Astrocyte of the cerebellum (primary cell): ENCODE measurements around the gene C10orf95.
A peak's percentile ranks its signal among the peaks of the same experiment; 100 is the strongest.

ENCODE experiments used
- DNase-seq: peaks from one replicate; pipeline ENCODE4 v3.0.0-alpha.2; 2011; ENCODE audit warnings: low read depth
- H3K4me3 ChIP-seq: 2 replicates; pipeline ENCODE4 v1.5.1; 2011; ENCODE audit warnings: mild to moderate bottlenecking, low read depth, low read length, moderate library complexity
- CTCF ChIP-seq: IDR thresholded peaks from 2 replicates; pipeline ENCODE4 v1.5.1; 2012; ENCODE audit warnings: low read length, low read depth, moderate library complexity, mild to moderate bottlenecking; ENCODE audit errors: missing control alignments
- in situ Hi-C: cut with HindIII; loops from 2 replicates; pipeline ENCODE4 v1.10.0; 2017; ENCODE audit warnings: low sequenced_read_pairs

Gene C10orf95

GRCh38 chr10:102467971-102468438 lies 16.7 kb upstream of the C10orf95 start:
- in situ Hi-C loops: no loop called here
- no peak for DNase-seq
- no peak for TF ChIP-seq CTCF
- H3K4me3 ChIP-seq: no peak overlapping the region

- H3K4me3 ChIP-seq: no peak overlapping the region
- TF ChIP-seq CTCF: no peak
- in situ Hi-C loops: no loop called here
- no peak for DNase-seq
Observed at GRCh38 chr10:102467318-102467717, 16.0 kb upstream of the C10orf95 start.

GRCh38 chr10:102465466-102465865 lies 14.1 kb upstream of the C10orf95 start:
- no peak for TF ChIP-seq CTCF
- H3K4me3 ChIP-seq: no peak overlapping the region
- in situ Hi-C loops: no loop called here
- no peak for DNase-seq

GRCh38 chr10:102463983-102464382 lies 12.6 kb upstream of the C10orf95 start:
- H3K4me3 ChIP-seq: no peak overlapping the region
- DNase-seq: no peak
- no peak for TF ChIP-seq CTCF
- in situ Hi-C loops: no loop called here

- in situ Hi-C loops: no loop called here
- no peak for DNase-seq
- H3K4me3 ChIP-seq: no peak overlapping the region
- TF ChIP-seq CTCF: no peak
Observed at GRCh38 chr10:102462512-102463054, 11.2 kb upstream of the C10orf95 start.

GRCh38 chr10:102461187-102462054 lies 10.1 kb upstream of the C10orf95 start:
- in situ Hi-C loops: no loop called here
- no peak for TF ChIP-seq CTCF
- DNase-seq: peak; percentile 64
- H3K4me3 ChIP-seq: peak overlapping the region; percentile 49
